ENCODE data around the gene HSPA6.
"Not testable (repeated sequence)": the region's sequence is repeated elsewhere in the genome, so short reads cannot be mapped to it uniquely, and the experiment has no call there.

The HSPA6 gene

DNA sequence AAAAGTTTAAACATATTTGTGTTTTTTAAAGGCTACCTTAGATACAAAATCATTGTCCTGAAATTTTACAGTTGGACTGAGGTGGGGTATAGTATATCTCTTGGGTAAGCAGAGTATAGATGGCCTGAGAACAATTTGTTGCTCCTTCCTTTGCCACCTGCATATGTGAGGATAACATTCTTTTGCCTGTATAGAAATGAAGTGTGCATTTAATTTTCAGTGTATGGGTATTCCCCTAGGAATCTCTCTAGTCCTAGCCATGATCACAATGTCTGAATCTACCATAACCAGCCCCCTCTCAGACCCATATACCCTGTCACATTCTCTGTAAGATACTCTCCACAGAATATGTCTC is 21.0 kb upstream of the HSPA6 start:
- DNase-seq (ENCODE audit: low read depth in 2 of 2), result no peak

DNA sequence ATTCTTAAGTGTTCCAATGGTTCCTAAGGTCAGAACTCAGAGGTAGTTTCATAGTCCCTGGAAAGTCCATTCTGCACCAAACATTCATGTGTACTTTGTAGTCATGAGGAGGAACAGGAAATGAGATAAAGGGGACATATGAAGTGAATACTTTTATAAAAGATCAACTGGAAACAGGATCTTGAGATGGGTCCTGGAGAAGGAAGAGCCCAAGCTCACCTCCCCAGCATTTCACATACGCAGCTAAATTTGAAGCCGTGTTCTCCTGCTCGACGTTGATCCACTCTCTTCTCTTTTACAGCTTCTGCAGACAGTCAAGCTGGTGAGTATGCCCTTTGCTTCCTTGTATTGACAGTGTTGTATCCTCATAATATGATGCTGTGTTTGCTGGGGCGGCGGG is 18.7 kb upstream of the HSPA6 start:
- DNase-seq (ENCODE audit: low read depth in 2 of 2), result no peak

DNA sequence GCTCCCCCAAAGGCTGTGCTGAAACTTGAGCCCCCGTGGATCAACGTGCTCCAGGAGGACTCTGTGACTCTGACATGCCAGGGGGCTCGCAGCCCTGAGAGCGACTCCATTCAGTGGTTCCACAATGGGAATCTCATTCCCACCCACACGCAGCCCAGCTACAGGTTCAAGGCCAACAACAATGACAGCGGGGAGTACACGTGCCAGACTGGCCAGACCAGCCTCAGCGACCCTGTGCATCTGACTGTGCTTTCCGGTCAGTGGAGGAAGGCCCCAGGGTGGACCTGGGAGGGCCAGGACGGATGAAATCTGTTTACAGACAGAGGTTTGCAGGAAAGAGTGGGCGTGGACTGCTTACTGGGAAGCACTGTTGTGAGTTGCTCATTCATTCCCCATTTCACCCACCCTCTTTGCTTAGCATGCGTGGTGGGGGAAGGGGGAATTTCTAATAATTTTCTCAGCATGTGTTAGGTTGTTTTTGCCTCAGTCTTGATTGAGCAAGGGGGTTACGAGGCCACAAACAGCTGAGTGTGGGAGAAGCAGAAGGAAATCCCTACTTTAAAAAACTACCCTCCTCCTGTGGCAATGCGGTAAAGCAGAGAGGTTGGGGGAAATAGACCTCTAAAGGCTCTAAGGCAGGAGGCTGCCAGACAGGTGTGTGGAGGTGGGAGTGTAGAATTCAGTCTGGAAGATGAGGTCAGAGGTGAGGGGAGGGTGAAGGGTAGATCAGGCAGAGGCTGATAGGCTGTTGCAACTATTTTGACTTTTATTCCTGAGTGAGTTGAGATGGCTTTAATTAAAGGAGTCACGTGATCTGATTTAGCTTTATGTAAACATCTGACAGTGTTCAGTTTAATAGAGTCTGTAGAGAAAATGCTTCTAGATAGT is 17.8 kb upstream of the HSPA6 start:
- DNase-seq (ENCODE audit: low read depth in 2 of 2), result no peak

DNA sequence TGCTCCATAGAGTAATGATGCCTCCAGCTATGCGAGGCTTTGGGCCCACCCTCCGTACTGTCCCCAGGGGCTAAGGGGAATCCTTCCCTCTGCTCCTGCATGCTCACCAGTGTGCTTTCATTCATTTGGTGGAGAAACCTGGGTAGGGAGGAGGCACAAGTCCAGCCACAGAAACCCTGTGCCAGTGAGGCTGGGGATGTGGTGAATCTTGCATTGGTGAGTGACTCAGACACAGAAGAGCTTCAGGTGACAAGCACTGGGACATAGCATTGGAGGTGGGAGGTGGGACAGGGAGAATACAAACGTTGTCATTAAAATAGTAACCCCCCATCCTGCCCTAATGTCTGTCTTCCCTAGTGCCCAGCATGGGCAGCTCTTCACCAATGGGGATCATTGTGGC is 13.9 kb upstream of the HSPA6 start:
- DNase-seq (ENCODE audit: low read depth in 2 of 2), result no peak

DNA sequence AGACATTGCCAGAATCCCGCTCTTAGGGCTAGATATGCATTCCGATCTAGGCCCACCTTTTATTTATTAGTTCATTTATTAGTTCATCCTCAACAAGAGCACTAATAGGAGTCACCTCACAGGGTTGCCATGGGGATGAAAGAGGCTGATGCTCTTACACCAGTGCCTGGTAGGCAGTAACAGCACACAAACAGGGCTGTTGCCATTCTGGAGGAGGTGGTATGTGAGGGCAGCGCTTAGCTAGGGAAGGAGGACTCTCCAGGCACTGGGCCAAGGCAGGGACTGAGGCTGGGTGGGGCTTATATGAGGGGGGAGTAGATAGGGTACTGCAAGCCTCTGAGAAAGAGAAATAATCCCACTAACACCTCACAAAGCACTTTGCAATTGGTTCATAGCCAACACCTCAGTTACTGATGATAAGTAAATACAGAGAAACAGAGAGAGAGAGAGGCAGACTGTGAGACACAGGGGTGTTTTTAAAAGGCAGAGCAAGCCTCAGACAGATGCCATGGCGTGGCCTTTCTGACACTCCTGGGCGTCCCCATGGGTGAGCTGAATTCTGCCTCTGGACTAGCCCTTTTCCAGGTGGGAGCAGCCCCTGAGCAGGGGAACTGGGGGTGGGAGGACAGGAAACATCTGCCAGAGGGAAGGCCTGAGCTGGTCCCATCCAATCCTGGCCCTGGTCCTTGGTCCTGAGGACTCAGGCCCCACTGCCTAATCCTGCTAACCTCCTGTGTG is 13.2 kb upstream of the HSPA6 start:
- DNase-seq (ENCODE audit: low read depth in 2 of 2), result no peak

DNA sequence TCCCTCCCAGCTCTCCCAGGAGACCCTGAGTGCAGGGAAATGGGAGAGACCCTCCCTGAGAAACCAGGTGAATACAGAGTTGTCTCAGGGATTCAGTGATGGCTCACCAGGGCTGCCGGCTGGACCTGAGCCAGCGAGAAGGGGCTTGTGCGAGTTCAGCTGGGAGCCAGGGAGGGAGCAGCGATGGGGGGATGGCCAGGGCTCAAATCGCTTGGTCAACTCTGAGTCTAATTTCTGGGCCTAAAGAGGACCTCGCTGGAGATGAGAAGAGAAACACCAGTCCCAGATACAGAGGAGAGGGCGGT is 12.6 kb upstream of the HSPA6 start:
- DNase-seq (ENCODE audit: low read depth in 2 of 2), result no peak

DNA sequence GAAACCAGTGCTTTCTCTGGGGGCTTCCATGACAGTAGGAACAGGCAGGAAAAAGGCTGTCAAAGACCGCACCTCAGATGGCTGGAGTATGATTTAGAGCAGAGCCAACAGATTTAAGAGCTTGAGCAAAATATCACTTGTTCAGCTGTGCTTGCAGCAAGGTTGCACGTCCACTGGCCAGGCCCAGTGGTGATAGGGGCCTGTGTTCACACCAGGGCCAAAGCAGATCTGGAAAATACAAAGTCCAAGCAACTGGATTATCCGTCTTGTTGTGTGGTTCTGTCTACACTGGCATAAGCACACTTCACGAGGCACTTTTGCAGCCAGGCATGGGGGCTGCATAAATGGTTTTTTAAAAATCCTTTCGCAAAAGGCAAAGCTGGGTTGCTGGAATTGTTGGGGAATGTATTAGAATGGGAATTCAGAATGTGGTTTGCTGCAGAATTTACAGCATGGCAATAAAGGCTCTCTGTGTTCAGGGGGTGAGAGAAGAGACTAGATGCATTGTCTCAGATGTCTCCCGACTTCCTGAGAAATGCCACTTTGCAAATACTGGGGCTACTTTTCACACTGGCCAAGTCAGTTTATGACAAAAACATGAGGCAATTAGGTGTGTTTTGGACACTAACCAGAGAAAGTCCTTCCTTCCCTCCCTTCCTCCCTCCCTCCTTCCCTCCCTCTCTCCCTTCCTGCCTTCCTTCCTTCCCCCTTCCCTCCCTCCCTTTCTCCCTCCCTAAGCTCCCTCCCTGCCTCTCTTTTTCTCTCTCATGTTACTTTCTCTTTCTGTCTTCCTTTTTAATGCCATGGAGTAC is 11.5 kb upstream of the HSPA6 start:
- not testable (repeated sequence) for DNase-seq (ENCODE audit: low read depth in 2 of 2)

DNA sequence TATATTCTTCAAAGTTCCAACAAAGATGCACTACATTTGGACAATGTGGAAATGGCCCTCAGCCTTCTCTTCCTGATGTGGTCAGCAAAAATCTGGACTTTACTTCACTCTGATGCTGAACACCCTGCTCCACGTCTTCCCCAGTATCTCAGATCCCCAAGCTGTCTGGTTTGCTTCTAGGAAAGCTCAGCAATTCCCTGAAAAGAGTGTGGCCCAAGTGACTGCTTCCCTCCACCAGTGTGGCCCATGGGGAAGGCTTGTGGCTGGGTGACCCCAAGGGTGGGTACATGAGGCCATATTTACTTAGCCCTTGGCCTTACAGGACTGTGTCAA is 10.9 kb upstream of the HSPA6 start:
- not testable (repeated sequence) for DNase-seq (ENCODE audit: low read depth in 2 of 2)

DNA sequence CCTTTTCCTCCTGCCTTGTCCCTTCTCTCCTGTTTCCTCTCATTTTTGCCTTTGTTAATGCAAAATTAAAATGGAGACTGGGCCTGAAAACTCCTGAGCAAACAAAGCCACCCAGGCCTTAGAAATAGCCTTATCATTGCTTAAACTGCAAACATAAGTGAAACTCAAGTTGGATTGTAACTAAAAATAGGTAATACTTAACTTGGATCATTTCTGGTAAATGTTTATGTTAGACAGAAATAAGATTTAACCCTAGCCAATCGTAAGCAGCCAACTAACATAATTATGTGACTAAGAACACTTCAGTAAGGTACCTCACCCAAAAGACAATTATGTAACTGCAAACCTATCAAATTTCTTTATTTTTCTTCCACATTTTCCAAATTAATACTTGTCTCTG is 10.4 kb upstream of the HSPA6 start:
- not testable (repeated sequence) for DNase-seq (ENCODE audit: low read depth in 2 of 2)

DNA sequence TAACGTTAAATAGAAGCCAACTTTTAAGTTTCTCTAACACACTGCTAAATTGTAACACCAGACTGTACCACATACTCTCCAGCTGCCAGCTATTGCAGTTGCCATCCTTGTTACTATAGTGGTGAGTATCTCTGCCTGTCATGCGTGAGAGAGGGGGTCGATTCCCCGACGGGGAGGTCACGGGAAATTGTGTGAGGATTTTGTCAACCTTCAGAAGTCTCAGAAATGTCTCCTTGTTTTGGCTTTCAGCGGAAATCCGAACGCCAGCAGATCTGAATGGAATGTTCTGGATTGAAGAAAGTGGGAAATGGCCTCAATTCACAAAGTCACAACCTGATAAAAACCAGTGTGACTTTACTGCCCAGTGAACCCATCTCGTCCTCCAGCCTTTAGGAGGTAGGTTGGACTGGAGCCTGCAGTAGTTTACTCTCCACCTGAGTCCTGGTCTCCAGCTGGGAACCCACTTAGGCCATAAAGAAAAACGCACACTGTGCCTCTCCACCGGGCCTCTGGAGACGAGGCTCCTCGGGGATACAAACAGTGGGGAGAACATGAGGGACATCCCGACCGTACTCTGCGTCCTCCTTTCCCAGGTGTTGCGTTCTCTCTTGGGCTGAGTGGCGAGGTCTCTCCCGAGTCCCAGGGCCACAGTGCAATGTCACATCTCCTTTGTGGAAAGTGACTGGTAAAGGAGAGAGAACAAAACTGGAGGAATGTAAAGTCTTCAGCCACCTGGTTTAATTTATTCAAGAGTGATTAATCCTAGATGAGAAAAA is 1.1 kb upstream of the HSPA6 start:
- not testable (repeated sequence) for DNase-seq (ENCODE audit: low read depth in 2 of 2)

DNA sequence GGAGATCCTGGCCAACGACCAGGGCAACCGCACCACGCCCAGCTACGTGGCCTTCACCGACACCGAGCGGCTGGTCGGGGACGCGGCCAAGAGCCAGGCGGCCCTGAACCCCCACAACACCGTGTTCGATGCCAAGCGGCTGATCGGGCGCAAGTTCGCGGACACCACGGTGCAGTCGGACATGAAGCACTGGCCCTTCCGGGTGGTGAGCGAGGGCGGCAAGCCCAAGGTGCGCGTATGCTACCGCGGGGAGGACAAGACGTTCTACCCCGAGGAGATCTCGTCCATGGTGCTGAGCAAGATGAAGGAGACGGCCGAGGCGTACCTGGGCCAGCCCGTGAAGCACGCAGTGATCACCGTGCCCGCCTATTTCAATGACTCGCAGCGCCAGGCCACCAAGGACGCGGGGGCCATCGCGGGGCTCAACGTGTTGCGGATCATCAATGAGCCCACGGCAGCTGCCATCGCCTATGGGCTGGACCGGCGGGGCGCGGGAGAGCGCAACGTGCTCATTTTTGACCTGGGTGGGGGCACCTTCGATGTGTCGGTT is 477 bp downstream of the HSPA6 start:
- not testable (repeated sequence) for DNase-seq (ENCODE audit: low read depth in 2 of 2)

DNA sequence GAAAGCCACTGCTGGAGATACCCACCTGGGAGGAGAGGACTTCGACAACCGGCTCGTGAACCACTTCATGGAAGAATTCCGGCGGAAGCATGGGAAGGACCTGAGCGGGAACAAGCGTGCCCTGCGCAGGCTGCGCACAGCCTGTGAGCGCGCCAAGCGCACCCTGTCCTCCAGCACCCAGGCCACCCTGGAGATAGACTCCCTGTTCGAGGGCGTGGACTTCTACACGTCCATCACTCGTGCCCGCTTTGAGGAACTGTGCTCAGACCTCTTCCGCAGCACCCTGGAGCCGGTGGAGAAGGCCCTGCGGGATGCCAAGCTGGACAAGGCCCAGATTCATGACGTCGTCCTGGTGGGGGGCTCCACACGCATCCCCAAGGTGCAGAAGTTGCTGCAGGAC is 981 bp downstream of the HSPA6 start:
- not testable (repeated sequence) for DNase-seq (ENCODE audit: low read depth in 2 of 2)

DNA sequence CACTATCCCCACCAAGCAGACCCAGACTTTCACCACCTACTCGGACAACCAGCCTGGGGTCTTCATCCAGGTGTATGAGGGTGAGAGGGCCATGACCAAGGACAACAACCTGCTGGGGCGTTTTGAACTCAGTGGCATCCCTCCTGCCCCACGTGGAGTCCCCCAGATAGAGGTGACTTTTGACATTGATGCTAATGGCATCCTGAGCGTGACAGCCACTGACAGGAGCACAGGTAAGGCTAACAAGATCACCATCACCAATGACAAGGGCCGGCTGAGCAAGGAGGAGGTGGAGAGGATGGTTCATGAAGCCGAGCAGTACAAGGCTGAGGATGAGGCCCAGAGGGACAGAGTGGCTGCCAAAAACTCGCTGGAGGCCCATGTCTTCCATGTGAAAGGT is 1.6 kb downstream of the HSPA6 start:
- DNase-seq (ENCODE audit: low read depth in 2 of 2), result not testable (repeated sequence)

DNA sequence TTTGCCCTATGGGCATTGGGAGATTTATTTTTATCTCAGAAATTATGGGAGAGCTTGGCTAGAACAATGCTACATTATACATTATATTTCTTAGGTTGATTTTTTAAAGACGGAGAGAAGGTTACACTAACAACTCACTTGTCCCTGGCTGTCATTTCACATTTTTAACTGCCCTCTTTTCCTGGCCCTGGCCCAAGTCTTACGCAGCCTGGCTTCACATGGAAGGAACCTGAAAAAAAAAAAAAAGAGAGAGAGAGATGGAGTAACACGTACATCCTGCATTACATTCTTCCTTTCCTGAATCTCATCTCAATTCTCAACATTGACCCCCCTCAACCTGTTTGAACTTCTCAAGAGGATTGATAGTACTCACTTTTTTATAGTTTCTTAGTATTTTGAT is 4.2 kb downstream of the HSPA6 start:
- not testable (repeated sequence) for DNase-seq (ENCODE audit: low read depth in 2 of 2)

DNA sequence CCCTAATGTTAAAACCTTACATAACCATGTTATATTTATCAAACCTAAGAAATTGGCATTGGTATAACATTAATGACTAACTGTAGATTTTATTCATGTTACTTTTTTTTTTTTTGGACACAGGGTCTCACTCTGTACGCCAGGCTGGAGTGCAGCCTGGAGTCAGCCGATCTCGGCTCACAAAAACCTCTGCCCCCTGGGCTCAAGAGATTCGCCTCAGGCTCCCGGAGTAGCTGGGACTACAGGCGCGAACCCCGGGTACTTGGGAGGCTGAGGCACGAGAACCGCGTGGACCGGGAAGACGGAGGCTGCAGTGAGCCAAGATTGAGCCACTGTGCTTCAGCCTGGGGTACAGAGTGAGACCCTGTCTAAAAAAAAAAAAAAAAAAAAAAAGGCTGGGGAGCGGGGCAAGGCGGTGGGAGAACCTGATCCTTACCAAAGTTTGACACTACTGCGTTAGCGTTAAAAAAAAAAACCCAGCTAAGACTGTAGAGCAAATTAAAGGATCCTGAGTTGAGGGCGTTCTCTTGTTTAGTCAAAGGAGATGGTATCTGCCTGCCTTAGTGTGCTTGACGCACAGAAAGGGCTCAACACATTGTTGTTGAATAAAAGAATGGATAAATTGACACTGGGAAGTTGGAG is 5.2 kb downstream of the HSPA6 start:
- DNase-seq (ENCODE audit: low read depth in 2 of 2), result not testable (repeated sequence)

DNA sequence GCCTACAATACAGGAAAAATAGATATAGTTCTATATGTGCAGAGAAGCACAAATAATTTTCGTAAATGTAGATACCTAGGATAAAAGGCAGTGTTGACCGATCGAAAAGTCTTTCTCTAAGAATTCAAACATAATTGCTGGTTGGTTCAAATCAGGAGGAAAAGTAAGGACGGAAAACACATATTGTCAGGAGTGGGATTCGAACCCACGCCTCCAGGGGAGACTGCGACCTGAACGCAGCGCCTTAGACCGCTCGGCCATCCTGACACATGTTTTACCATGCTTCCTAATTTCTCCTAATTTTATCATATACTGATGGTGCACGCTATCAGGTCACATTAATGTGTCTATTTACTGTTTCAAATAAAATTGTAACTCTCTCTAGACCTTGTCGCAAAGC is 5.8 kb downstream of the HSPA6 start:
- peak; percentile 45 to 59 for DNase-seq (ENCODE audit: low read depth in 2 of 2)

DNA sequence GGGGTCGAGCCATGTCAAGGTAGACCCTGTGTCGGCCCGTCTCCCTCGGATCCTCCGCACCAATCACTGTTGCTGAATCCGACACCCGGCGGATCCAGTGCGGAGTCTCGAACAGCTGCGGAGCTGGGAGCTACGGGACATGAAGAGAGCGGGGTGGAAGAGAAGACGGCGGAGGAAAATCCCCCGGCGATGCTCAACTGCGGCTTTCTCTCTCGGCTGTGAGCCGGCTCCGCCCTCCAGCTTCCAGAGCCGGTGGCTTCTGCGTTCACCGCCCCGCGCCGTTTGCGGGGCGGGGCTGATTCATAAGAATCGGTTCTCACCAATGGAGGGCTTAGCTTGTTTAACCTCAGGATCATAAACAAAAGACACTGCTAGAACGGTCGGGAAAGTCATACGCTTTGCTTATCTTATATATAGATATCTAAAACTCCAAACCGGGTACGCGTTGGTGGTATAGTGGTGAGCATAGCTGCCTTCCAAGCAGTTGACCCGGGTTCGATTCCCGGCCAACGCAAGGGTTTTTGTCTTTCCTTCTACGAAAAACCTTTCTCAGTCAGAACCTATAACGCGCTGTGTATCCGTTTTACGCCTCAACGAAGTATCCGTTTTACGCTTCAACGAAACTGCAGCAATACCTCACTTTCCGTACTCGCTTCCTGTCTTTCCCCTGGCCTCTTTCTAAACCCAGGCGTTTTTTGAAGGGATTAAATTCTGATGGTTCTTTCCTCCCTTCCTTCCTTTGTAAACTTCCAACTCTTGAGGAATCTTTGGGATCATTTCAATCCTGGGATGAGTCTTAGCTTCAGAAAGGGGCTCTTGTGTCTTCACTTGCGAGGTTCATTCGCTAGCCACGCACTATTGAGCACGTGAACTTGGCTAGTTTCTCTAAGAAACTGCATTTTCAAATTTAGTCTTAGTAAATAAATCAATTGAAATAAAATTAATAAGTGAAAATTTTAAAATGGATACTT is 6.6 kb downstream of the HSPA6 start:
- DNase-seq (ENCODE audit: low read depth in 2 of 2), result peak; percentile 79 to 96

DNA sequence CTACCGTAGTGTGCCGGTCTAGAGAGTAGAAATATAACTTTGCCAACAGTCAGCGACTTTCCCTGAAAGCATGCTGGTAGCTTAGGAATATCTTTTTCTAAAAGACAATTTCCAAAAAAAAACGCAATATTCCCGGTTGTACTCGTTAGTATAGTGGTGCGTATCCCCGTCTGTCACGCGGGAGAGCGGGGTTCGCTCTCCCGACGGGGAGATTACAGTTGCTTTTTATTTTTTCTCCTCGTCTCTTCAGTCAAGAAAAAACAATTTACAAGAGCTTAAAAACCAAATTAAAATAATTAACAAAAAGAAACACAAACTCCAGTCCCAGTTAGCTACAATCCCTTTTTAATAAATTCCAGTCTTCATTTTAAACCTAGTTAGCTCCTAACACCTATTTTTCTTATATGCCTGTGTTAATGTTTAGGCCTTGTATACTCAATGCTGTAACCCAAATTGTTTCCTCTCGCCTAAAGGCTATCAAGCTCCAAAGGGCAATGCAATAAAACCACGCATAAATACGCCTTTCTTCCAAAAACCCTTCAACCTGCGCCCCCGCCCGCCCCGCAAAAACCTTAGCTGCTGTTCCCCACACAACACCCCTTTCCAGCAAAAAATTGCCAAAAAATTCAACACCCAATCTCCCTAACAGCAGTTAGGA is 7.8 kb downstream of the HSPA6 start:
- no peak for DNase-seq (ENCODE audit: low read depth in 2 of 2)

Measured in stimulated activated CD8-positive, alpha-beta memory T cell treated with anti-CD3 and anti-CD28 coated beads, Interleukin-7, amount 100 ng/mL, for 4 hours (primary cell).